ENCODE results near the gene SETD9. TPM values are rescaled to one million over a fixed set of nuclear protein-coding genes. Genes with fewer than 3 reads are reported as not detected.

The SETD9 gene
- total RNA-seq, 4 donors from 2014 or later, result 11.2 to 20.3 (median 14.3) TPM

DNA sequence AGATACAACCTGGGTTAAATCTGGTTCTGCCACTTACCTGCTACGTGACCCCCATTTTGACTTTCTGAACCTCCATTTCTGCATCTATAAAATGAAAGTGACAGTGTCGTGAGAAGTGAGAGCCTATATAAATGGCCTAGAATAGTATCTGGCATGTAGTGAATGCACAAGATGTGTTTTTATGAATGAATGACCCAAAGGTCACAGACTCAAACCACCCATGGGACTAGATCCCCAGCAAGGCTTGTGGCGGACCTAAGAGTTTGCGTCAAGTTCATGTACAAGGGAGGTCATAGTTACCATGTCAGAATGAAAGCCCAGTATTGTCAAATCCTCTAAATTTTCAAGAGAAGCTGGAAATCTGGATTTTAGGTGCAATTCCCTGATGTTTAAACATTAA, 11.2 kb upstream of the SETD9 start:
- TF ChIP-seq POLR2A (IDR thresholded peaks at IDR 0.05), result no peak
- TF ChIP-seq, protein P1, sequence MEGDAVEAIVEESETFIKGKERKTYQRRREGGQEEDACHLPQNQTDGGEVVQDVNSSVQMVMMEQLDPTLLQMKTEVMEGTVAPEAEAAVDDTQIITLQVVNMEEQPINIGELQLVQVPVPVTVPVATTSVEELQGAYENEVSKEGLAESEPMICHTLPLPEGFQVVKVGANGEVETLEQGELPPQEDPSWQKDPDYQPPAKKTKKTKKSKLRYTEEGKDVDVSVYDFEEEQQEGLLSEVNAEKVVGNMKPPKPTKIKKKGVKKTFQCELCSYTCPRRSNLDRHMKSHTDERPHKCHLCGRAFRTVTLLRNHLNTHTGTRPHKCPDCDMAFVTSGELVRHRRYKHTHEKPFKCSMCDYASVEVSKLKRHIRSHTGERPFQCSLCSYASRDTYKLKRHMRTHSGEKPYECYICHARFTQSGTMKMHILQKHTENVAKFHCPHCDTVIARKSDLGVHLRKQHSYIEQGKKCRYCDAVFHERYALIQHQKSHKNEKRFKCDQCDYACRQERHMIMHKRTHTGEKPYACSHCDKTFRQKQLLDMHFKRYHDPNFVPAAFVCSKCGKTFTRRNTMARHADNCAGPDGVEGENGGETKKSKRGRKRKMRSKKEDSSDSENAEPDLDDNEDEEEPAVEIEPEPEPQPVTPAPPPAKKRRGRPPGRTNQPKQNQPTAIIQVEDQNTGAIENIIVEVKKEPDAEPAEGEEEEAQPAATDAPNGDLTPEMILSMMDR (IDR thresholded peaks at IDR 0.05), result no peak
- intact Hi-C loops (cut with DNase I), result no loop called here
- Histone ChIP-seq H3K9me3 (no peaks in the 10 kb centered on the region), H3K27ac (no peak overlapping the region), H3K4me1 (no peaks in the 10 kb centered on the region), H3K36me3 (peaks cover 0 to 8% of the 10 kb centered on the region in 2 donors), H3K4me3 (replicated peaks in 1 of 3) (no peak overlapping the region), H3K27me3 (no peaks in the 10 kb centered on the region)
- no peak for DNase-seq
- WGBS, 2 donors, result 90 to 93% methylated on average over 4 of the region's 4 CpGs

DNA sequence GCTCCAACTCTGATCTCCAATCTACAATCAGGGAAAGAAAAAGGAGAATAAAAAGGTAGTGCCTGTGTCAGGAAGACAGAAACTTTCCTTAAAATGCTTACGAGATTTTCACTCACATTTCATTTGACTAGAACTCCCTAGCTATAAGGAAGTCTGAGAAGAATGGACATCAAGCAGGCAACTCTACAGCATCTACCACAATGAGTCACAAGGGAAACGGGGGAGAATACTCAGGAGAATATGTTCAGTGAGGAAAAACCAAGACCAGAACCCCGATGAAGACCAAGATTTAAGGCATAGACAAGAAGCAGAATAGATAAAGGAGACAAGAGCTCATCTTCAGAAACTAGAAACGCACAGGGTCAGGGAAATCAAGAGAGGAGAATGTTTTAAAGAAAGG, 9.0 kb upstream of the SETD9 start:
- H3K9me3 ChIP-seq, result no peaks in the 10 kb centered on the region
- WGBS, 2 donors, result 63 to 64% methylated on average over 4 of the region's 4 CpGs
- DNase-seq, result no peak
- H3K4me3 ChIP-seq (replicated peaks in 1 of 3), result no peak overlapping the region
- H3K4me1 ChIP-seq, result no peaks in the 10 kb centered on the region
- intact Hi-C loops (cut with DNase I), result loop anchor here (10.0 kb wide), 2 partner anchors 274 to 324 kb away; partner anchors contain the start of gene GPBP1
- no peaks in the 10 kb centered on the region for H3K36me3 ChIP-seq
- H3K27ac ChIP-seq, result no peak overlapping the region
- TF ChIP-seq, protein P1 (IDR thresholded peaks at IDR 0.05), result no peak
- no peak for TF ChIP-seq POLR2A (IDR thresholded peaks at IDR 0.05)
- H3K27me3 ChIP-seq, result no peaks in the 10 kb centered on the region

DNA sequence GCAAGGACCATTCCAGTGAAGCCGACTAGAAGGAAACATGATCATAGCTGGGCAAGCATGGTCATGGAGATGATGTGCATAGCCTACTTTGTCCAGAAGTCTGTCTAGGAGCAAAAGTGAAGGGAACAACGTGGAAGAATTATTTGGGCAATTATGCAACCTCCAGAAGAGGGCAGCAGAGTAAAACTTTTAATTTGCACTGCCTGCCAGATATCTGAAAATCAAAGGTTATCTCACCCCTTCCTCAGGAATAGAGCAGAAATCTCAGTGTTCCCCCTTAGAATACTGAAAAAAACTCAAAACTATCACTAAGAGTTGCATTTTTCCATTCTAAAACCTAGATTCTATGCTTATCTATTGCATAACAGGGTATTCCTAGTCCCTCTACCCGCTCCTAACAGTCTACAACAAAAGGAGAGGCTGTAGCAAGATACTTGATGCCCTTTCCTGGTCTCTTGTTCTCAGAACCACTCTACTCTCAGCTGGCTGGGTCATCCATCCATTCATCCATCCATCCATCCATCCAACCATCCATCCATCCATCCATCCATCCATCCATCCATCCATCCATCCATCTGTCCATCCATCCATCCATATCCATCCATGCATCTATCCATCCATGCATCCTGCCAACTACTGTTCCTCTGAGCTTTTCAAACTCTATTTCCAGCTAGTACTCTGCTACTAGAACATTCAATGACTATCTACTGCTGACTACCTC, 8.4 kb upstream of the SETD9 start:
- DNase-seq, result no peak
- intact Hi-C loops (cut with DNase I), result loop anchor here (10.0 kb wide), 2 partner anchors 274 to 324 kb away; partner anchors contain the start of gene GPBP1
- Histone ChIP-seq H3K4me1 (no peaks in the 10 kb centered on the region), H3K4me3 (replicated peaks in 1 of 3) (no peak overlapping the region), H3K36me3 (no peaks in the 10 kb centered on the region), H3K27ac (no peak overlapping the region), H3K27me3 (no peaks in the 10 kb centered on the region), H3K9me3 (no peaks in the 10 kb centered on the region)
- 35% methylated on average over 3 of the region's 3 CpGs for WGBS, 2 donors
- no peak for TF ChIP-seq POLR2A (IDR thresholded peaks at IDR 0.05)
- TF ChIP-seq, protein P1 (IDR thresholded peaks at IDR 0.05), result peak; percentile 45 to 77 (median 56)

DNA sequence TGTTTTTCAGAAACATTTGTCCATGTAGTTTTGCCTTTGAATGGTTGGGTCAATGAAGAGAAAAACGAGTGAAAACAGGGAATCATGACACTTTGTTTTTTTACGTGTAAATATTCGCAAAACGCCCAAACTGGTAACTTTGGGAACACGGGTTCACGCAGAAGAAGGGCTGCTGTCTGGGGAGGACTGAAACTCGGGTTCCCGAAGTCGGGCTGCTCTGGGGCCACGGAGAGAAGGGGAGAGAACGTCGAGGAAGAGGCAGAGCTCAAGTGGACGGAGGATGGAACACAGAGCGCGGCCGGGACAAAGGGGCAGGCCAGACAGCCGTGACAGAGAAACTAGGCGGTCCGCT, 478 bp upstream of the SETD9 start:
- 0 to 1% methylated on average over 19 of the region's 19 CpGs for WGBS, 2 donors
- no peaks in the 10 kb centered on the region for H3K27me3 ChIP-seq
- H3K27ac ChIP-seq, result peak overlapping the region; percentile 89 to 96 (median 94)
- H3K9me3 ChIP-seq, result no peaks in the 10 kb centered on the region
- TF ChIP-seq, protein P1 (IDR thresholded peaks at IDR 0.05), result no peak
- no peak for TF ChIP-seq POLR2A (IDR thresholded peaks at IDR 0.05)
- H3K36me3 ChIP-seq, result no peaks in the 10 kb centered on the region
- H3K4me3 ChIP-seq (replicated peaks in 1 of 3), result peak overlapping the region; percentile 54 to 58 (median 58)
- peaks cover 0 to 4% of the 10 kb centered on the region in 2 donors for H3K4me1 ChIP-seq
- DNase-seq, result peak; percentile 80 to 83
- intact Hi-C loops (cut with DNase I), result loop anchor here (10.0 kb wide), 2 partner anchors 266 to 316 kb away; partner anchors contain the start of gene GPBP1

DNA sequence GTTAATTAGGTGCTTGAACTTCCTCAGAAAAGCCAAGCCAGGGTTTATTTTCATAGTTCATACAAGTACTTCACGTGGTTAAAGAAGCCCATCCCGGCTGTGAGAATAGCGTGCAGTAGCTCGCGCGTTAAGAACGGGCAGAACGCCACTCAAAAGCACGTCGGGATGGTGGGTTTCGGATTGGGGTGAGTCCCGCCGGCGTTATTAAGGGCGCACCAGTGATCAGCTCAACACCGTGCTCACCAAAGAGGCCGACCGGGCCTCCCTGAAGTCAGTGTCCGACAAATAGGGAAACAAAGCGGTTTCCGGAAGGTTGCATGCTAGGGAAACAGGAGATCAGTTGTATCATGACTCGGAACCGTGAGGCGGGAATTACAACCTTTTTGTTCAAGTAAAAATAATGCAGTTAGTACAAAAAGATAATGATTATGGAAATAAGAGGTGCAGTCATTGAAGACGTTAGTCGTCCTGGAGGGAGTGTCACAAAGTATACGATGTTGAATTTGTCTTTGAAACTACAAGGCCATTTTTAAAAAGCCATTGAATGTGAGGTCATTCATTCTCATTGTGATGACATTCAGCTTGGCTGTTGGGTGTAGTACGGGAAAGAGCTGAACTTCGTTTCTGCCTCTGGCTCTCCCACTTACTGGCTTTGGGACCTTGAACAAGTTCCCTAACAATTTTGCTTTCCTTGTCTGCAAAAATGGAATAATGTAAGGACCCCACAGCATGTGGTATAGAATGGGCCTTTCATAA, 992 bp downstream of the SETD9 start:
- Histone ChIP-seq H3K27me3 (no peaks in the 10 kb centered on the region), H3K4me3 (replicated peaks in 1 of 3) (peak overlapping the region; percentile 27 to 63 (median 54)), H3K4me1 (peaks cover 0 to 4% of the 10 kb centered on the region in 2 donors), H3K27ac (peak overlapping the region; percentile 52 to 96 (median 89)), H3K36me3 (no peaks in the 10 kb centered on the region), H3K9me3 (no peaks in the 10 kb centered on the region)
- TF ChIP-seq POLR2A (IDR thresholded peaks at IDR 0.05), result no peak
- TF ChIP-seq, protein P1 (IDR thresholded peaks at IDR 0.05), result no peak
- 3 to 4% methylated on average over 29 of the region's 29 CpGs for WGBS, 2 donors
- intact Hi-C loops (cut with DNase I), result no loop called here
- DNase-seq, result peak; percentile 49 to 50
